BE2C (cell line): ENCODE results near the gene CBFA2T2.

Source experiments
- DNase-seq: peaks from one replicate; pipeline ENCODE4 v3.0.0-alpha.2; 2020
- H3K27me3 ChIP-seq: fragments of 250-450 bp; sonication (Bioruptor Pico); 2 replicates; pipeline ENCODE4 v1.5.1; 2020; ENCODE audit warnings: mild to moderate bottlenecking
- H3K36me3 ChIP-seq: fragments of 250-450 bp; sonication (Bioruptor Pico); 2 replicates; pipeline ENCODE4 v1.5.1; 2020; ENCODE audit warnings: mild to moderate bottlenecking
- H3K4me1 ChIP-seq: fragments of 250-450 bp; sonication (Bioruptor Pico); 2 replicates; pipeline ENCODE4 v1.5.1; 2020
- H3K4me3 ChIP-seq: 2 replicates; pipeline ENCODE4 v1.5.1; 2011; ENCODE audit warnings: low read depth, low read length
- H3K9me3 ChIP-seq: fragments of 250-450 bp; sonication (Bioruptor Pico); 2 replicates; pipeline ENCODE4 v1.5.1; 2020
- CTCF ChIP-seq: IDR thresholded peaks from 2 replicates; pipeline ENCODE4 v1.5.1; 2012; ENCODE audit warnings: mild to moderate bottlenecking, low read depth, low read length

Gene CBFA2T2

GRCh38 chr20:33676121-33676520 is 186.2 kb downstream of the CBFA2T2 start:
- no peak for TF ChIP-seq CTCF
- peaks cover 61% of the 10 kb centered on the region for H3K36me3 ChIP-seq

GRCh38 chr20:33676652-33677645 is 187.1 kb downstream of the CBFA2T2 start:
- TF ChIP-seq CTCF, result no peak
- Histone ChIP-seq H3K27me3 (no peaks in the 10 kb centered on the region), H3K36me3 (peaks cover 58% of the 10 kb centered on the region), H3K4me3 (no peak overlapping the region), H3K4me1 (peaks cover 27% of the 10 kb centered on the region), H3K9me3 (no peaks in the 10 kb centered on the region)
- no peak for DNase-seq

More at GRCh38 chr20:33676121-33676520, 186.2 kb downstream of the CBFA2T2 start:
- DNase-seq, result no peak
- H3K9me3 ChIP-seq, result no peaks in the 10 kb centered on the region
- H3K4me1 ChIP-seq, result peaks cover 27% of the 10 kb centered on the region
- no peak overlapping the region for H3K4me3 ChIP-seq
- H3K27me3 ChIP-seq, result no peaks in the 10 kb centered on the region

- H3K9me3 ChIP-seq, result no peaks in the 10 kb centered on the region
- peaks cover 27% of the 10 kb centered on the region for H3K4me1 ChIP-seq
- no peak overlapping the region for H3K4me3 ChIP-seq
- H3K36me3 ChIP-seq, result peaks cover 65% of the 10 kb centered on the region
- H3K27me3 ChIP-seq, result no peaks in the 10 kb centered on the region
- no peak for TF ChIP-seq CTCF
- peak; percentile 71 for DNase-seq
These were observed 188.3 kb downstream of the CBFA2T2 start for GRCh38 chr20:33677991-33678702.

GRCh38 chr20:33679758-33680485 is 190.0 kb downstream of the CBFA2T2 start:
- Histone ChIP-seq H3K4me1 (peaks cover 32% of the 10 kb centered on the region), H3K36me3 (peaks cover 74% of the 10 kb centered on the region), H3K9me3 (no peaks in the 10 kb centered on the region), H3K27me3 (no peaks in the 10 kb centered on the region), H3K4me3 (no peak overlapping the region)
- no peak for DNase-seq
- no peak for TF ChIP-seq CTCF

GRCh38 chr20:33680686-33681085 is 190.8 kb downstream of the CBFA2T2 start:
- peaks cover 74% of the 10 kb centered on the region for H3K36me3 ChIP-seq
- no peaks in the 10 kb centered on the region for H3K27me3 ChIP-seq
- no peaks in the 10 kb centered on the region for H3K9me3 ChIP-seq
- no peak for TF ChIP-seq CTCF
- peaks cover 27% of the 10 kb centered on the region for H3K4me1 ChIP-seq
- no peak for DNase-seq
- no peak overlapping the region for H3K4me3 ChIP-seq
